Osteoblast (primary cell): ENCODE results near the gene SLC6A16. TPM values are rescaled to one million over a fixed set of nuclear protein-coding genes. Genes with fewer than 3 reads are reported as not detected.

Experiments
- DNase-seq: peaks from one replicate; pipeline ENCODE4 v3.0.0; 2011; ENCODE audit warnings: low spot score, mixed read lengths; ENCODE audit not compliant: insufficient read length; ENCODE audit errors: missing footprints
- H2AFZ ChIP-seq: 2 replicates; pipeline ENCODE4 v1.6.0; 2011; ENCODE audit warnings: mild to moderate bottlenecking, low read length
- H3K27ac ChIP-seq: 2 replicates; pipeline ENCODE4 v1.5.1; 2011; ENCODE audit warnings: mild to moderate bottlenecking, low read depth, low read length, moderate library complexity
- H3K27me3 ChIP-seq: 2 replicates; pipeline ENCODE4 v1.6.0; 2012; ENCODE audit warnings: mild to moderate bottlenecking, control low read depth, inconsistent platforms, low read length, moderate library complexity; ENCODE audit not compliant: insufficient read depth
- H3K36me3 ChIP-seq: 2 replicates; pipeline ENCODE4 v1.5.1; 2011; ENCODE audit warnings: mild to moderate bottlenecking, low read length, control low read depth, moderate library complexity; ENCODE audit not compliant: insufficient read depth
- H3K4me1 ChIP-seq: 2 replicates; pipeline ENCODE4 v1.5.1; 2011; ENCODE audit warnings: mild to moderate bottlenecking, low read length, control low read depth, moderate library complexity; ENCODE audit not compliant: insufficient read depth
- H3K4me2 ChIP-seq: 2 replicates; pipeline ENCODE4 v1.6.0; 2011; ENCODE audit warnings: mild to moderate bottlenecking, low read length; ENCODE audit not compliant: insufficient read depth
- H3K4me3 ChIP-seq: fragments of 200-600 bp; sonication (generic); 3 replicates; pipeline ENCODE4 v1.5.1; 2012; ENCODE audit warnings: mild to moderate bottlenecking, low read length, inconsistent platforms; ENCODE audit not compliant: insufficient read depth
- H3K79me2 ChIP-seq: 2 replicates; pipeline ENCODE4 v1.6.0; 2012; ENCODE audit warnings: mild to moderate bottlenecking, low read length, control low read depth, inconsistent platforms; ENCODE audit not compliant: insufficient read depth
- H3K9me3 ChIP-seq: 2 replicates; pipeline ENCODE4 v1.5.1; 2011; ENCODE audit warnings: low read depth, low read length, control low read depth
- H4K20me1 ChIP-seq: 2 replicates; pipeline ENCODE4 v1.6.0; 2012; ENCODE audit warnings: mild to moderate bottlenecking, low read length, control low read depth; ENCODE audit not compliant: insufficient read depth
- total RNA-seq: library from RNA; depleted of rRNA; stranded (reverse); fragments of >200 nt; gene quantifications from 2 replicates; pipeline ENCODE4 v1.2.3, GENCODE V29; 2012
- TF ChIP-seq, protein P1 (sequence below): IDR thresholded peaks from 2 replicates; pipeline ENCODE4 v1.5.1; 2011; ENCODE audit warnings: mild to moderate bottlenecking, low read depth, low read length, moderate library complexity; ENCODE audit errors: extremely low read depth

Gene SLC6A16
- total RNA-seq, 1 donor: 0.72 TPM

DNA sequence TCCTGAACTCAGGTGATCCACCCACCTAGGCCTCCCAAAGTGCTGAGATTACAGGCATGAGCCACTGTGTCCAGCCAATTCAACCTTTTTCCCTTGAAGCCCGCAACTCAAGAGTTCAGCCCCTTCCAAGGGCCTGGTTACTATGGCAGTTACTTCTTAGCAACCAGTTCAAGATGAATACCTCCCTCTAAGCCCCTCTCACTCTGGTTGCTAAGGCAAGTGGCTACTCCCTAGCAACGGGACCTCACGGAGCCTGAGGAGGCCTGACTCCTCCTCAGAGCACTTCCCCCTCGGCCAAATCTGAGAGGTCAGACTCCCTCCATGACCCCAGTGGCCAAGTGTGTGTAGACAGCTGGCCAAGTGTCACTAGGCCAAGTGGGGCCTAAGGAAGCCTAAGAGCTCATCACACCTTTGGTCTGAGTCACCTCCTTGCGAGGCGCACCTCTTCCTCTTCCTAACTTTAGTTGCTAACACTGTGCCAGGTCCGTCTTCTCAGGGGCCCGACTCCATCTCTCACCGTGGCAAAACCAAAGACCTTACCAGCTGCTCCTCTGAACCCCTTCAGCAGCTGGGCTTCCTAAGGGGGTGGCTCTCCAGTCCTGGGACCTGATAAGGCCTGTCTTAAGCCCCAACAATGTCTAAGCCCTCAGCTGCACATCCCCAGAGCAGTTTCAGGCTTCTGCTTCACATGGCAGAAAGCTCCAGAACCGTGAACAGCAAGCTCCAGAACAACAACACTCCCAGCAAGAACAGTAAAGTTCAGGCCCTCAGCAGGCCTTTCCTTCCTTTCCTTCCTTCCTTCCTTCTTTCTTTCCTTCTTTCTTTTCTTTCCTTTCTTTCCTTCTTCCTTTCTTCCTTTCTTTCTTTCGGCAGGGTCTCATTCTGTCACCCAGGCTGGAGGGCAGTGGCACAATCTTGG is 19.8 kb upstream of the SLC6A16 start:
- Histone ChIP-seq H3K4me2 (no peak overlapping the region), H3K4me1 (peaks cover 3% of the 10 kb centered on the region), H3K4me3 (no peak overlapping the region), H3K36me3 (peaks cover 39% of the 10 kb centered on the region), H3K9me3 (no peaks in the 10 kb centered on the region), H2AFZ (no peak overlapping the region), H3K27me3 (no peaks in the 10 kb centered on the region), H4K20me1 (peaks cover 2% of the 10 kb centered on the region), H3K27ac (no peak overlapping the region), H3K79me2 (no peaks in the 10 kb centered on the region)
- TF ChIP-seq, protein P1, sequence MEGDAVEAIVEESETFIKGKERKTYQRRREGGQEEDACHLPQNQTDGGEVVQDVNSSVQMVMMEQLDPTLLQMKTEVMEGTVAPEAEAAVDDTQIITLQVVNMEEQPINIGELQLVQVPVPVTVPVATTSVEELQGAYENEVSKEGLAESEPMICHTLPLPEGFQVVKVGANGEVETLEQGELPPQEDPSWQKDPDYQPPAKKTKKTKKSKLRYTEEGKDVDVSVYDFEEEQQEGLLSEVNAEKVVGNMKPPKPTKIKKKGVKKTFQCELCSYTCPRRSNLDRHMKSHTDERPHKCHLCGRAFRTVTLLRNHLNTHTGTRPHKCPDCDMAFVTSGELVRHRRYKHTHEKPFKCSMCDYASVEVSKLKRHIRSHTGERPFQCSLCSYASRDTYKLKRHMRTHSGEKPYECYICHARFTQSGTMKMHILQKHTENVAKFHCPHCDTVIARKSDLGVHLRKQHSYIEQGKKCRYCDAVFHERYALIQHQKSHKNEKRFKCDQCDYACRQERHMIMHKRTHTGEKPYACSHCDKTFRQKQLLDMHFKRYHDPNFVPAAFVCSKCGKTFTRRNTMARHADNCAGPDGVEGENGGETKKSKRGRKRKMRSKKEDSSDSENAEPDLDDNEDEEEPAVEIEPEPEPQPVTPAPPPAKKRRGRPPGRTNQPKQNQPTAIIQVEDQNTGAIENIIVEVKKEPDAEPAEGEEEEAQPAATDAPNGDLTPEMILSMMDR: no peak
- DNase-seq: peak; percentile 82

DNA sequence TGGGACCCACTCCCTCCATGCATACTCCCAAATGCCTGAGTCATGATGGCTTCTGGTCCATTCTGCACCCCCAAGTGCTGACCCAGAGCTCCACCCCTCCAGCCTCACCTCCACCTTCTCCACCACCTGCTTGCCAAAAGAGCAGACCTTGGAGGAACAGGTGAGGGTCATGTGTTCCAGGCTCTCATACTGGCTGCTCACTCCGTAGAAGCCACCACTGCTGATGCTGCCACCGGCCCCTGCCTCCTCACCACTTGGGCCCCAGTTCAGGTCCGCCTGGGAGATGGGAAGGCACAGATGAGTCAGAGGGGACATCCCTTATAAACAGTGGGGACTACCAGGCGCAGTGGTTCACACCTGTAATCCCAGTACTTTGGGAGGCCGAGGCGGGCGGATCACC is 18.1 kb upstream of the SLC6A16 start:
- Histone ChIP-seq H3K27ac (no peak overlapping the region), H4K20me1 (peaks cover 2% of the 10 kb centered on the region), H2AFZ (no peak overlapping the region), H3K9me3 (no peaks in the 10 kb centered on the region), H3K27me3 (no peaks in the 10 kb centered on the region), H3K36me3 (peaks cover 30% of the 10 kb centered on the region), H3K4me3 (no peak overlapping the region), H3K79me2 (no peaks in the 10 kb centered on the region), H3K4me2 (no peak overlapping the region), H3K4me1 (peaks cover 8% of the 10 kb centered on the region)
- TF ChIP-seq, protein P1: no peak
- peak; percentile 67 for DNase-seq

DNA sequence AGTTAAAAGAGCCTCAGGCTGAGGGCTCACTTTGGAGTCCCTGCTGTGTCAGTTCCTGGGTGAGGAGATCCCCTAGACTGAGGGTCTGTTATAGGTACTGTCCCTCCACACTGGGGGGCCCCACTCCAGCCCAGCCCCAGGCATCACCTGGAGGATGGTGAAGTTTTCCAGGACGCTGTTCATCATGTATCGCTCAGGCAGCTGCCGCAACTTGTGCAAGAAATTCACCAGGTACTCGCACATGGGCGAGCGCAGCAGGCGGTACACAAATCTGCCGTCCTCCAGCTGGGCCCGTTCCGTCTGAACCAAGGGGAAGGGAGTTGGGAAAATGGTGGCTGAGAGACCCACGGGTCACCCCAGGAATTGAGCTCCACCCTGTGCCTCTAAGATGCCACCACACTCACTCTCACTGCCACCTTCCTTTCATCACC is 17.3 kb upstream of the SLC6A16 start:
- Histone ChIP-seq H3K4me3 (no peak overlapping the region), H3K27me3 (no peaks in the 10 kb centered on the region), H3K36me3 (peaks cover 23% of the 10 kb centered on the region), H3K79me2 (no peaks in the 10 kb centered on the region), H3K9me3 (no peaks in the 10 kb centered on the region), H4K20me1 (peaks cover 2% of the 10 kb centered on the region), H3K27ac (no peak overlapping the region), H3K4me2 (no peak overlapping the region), H2AFZ (no peak overlapping the region), H3K4me1 (peaks cover 8% of the 10 kb centered on the region)
- peak; percentile 35 for DNase-seq
- TF ChIP-seq, protein P1: no peak
